Activated gamma-delta T cell treated with Interleukin-2 at 50 U/mL for 16 hours (primary cell): Measurements from ENCODE around the gene KEL.

ENCODE experiments used
- DNase-seq: peaks from one replicate; pipeline ENCODE4 v3.0.0-alpha.2; 2020

KEL gene

GRCh38 chr7:142961595-142961972, 579 bp downstream of the KEL start:
- no peak for DNase-seq

- DNase-seq, result no peak
These were observed 1.1 kb downstream of the KEL start for GRCh38 chr7:142960955-142961512.

GRCh38 chr7:142959202-142959601, 3.0 kb downstream of the KEL start:
- DNase-seq, result no peak

GRCh38 chr7:142957723-142958122, 4.4 kb downstream of the KEL start:
- no peak for DNase-seq

- DNase-seq, result no peak
These were observed 5.1 kb downstream of the KEL start for GRCh38 chr7:142956951-142957623.

- no peak for DNase-seq
These were observed 7.4 kb downstream of the KEL start for GRCh38 chr7:142954680-142955268.

GRCh38 chr7:142950235-142950634, 11.9 kb downstream of the KEL start:
- DNase-seq, result no peak

- no peak for DNase-seq
These were observed 13.6 kb downstream of the KEL start for GRCh38 chr7:142948603-142949002.

- DNase-seq, result no peak
These were observed 17.2 kb downstream of the KEL start for GRCh38 chr7:142945001-142945400.

- DNase-seq, result no peak
These were observed 18.4 kb downstream of the KEL start for GRCh38 chr7:142943706-142944268.

GRCh38 chr7:142942746-142943145, 19.4 kb downstream of the KEL start:
- DNase-seq, result no peak

GRCh38 chr7:142941541-142941940, 20.6 kb downstream of the KEL start:
- DNase-seq, result no peak

- no peak for DNase-seq
These were observed 21.1 kb downstream of the KEL start for GRCh38 chr7:142940966-142941535.

- no peak for DNase-seq
These were observed 22.8 kb downstream of the KEL start, which contains the start of gene LLCFC1 for GRCh38 chr7:142939226-142939910. Gene LLCFC1 (plus strand): TSS chr7:142939484. CDS start chr7:142939622, 138 bp downstream.

- DNase-seq, result no peak
These were observed 23.6 kb downstream of the KEL start for GRCh38 chr7:142938611-142939010.

- no peak for DNase-seq
These were observed 26.1 kb downstream of the KEL start for GRCh38 chr7:142935941-142936565.

GRCh38 chr7:142934056-142934455, 28.1 kb downstream of the KEL start:
- DNase-seq, result no peak

GRCh38 chr7:142933624-142934023, 28.5 kb downstream of the KEL start, which contains the start of gene TRPV5:
Gene TRPV5 (minus strand): TSS chr7:142933746. CDS start chr7:142933459, 287 bp downstream.
- DNase-seq, result no peak

- DNase-seq, result no peak
These were observed 29.1 kb downstream of the KEL start for GRCh38 chr7:142933092-142933475.

GRCh38 chr7:142932386-142933091, 29.6 kb downstream of the KEL start:
- no peak for DNase-seq

- DNase-seq, result no peak
These were observed 31.9 kb downstream of the KEL start for GRCh38 chr7:142930126-142930730.

- no peak for DNase-seq
These were observed 34.2 kb downstream of the KEL start for GRCh38 chr7:142927949-142928348.
